Stimulated activated CD4-positive, alpha-beta T cell treated with anti-CD3 and anti-CD28 coated beads, Interleukin-1b, Interleukin-23, amount 100 ng/mL, for 1 hour (primary cell): ENCODE results near the gene DSCAML1.

Source experiments
- DNase-seq, 2 donors: peaks; one replicate each; pipeline ENCODE4 v3.0.0-alpha.2; 2020; ENCODE audit warnings: low read depth in 2 of 2

Gene DSCAML1

DNA sequence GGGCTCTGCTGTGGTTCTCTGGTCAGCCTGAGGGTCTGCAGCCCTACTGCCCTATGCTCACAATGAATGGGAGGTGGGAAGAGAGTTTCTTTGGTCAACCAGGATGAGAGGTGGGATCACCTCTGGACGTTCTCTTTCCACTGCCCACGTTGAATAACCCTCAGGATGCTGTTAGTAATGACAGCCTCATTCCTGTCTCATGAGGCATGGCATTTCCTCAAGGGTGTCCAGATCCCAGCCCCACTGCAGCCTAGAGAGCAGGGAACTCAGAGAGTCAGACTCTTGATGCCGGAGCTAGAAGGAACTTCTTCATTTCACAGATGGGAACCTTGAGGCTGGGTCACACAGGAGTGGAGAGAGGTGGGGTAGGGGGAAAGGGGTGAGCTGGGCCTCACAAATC, 273.3 kb downstream of the DSCAML1 start:
- DNase-seq: no peak

- DNase-seq: no peak
Measured at GRCh38 chr11:117521974-117522373, 275.0 kb downstream of the DSCAML1 start.

GRCh38 chr11:117520966-117521365, 276.1 kb downstream of the DSCAML1 start:
- DNase-seq: no peak

GRCh38 chr11:117520201-117520600, 276.8 kb downstream of the DSCAML1 start:
- DNase-seq: no peak

GRCh38 chr11:117519590-117519989, 277.4 kb downstream of the DSCAML1 start:
- DNase-seq: no peak

DNA sequence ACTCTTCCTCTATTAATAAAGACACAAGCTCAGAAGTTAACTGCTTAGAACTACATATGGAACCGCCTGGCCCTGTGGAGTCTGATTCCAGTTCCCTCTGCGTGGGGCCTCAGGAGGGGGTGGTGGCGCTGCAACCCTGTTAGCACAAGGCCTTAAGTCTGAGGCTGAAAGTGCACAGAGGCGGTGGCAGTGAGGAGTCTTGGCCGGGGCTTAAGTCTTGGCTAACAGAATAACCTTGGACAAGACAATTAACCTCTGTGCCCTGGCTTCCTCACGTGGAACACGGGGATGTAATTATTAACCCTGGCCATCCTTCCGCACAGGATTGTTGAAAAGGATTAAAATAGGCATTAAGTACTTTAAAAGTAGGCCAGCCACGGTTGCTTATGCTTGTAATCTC, 277.8 kb downstream of the DSCAML1 start:
- DNase-seq: no peak

- DNase-seq: no peak
Measured at GRCh38 chr11:117518455-117518854, 278.6 kb downstream of the DSCAML1 start.

- no peak for DNase-seq
Measured at GRCh38 chr11:117517097-117517496, 279.9 kb downstream of the DSCAML1 start.

- DNase-seq: no peak
Measured at GRCh38 chr11:117515892-117516787, 280.9 kb downstream of the DSCAML1 start.

DNA sequence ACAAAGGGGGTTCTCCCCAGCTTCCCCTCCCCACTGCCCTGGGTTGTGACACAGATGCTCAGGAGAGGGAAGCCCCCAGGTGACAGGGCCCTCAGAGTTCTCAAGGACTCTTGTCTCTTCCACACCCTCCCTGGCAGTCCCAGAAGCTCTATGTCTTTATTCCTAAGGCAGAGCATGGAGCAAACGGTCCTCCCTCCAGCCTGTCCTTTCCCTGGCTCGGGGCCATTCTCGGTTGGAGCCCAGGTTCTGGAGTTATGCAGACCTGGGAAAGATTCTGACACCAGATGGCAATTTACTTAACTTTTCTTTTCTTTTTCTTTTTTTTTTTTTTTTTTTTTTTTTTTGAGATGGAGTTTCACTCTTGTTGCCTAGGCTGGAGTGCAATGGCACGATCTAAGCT, 282.8 kb downstream of the DSCAML1 start:
- no peak for DNase-seq

- DNase-seq: no peak
Measured at GRCh38 chr11:117513666-117514065, 283.4 kb downstream of the DSCAML1 start.

GRCh38 chr11:117511931-117512539, 285.0 kb downstream of the DSCAML1 start:
- DNase-seq: no peak

- no peak for DNase-seq
Measured at GRCh38 chr11:117511483-117511930, 285.5 kb downstream of the DSCAML1 start.

DNA sequence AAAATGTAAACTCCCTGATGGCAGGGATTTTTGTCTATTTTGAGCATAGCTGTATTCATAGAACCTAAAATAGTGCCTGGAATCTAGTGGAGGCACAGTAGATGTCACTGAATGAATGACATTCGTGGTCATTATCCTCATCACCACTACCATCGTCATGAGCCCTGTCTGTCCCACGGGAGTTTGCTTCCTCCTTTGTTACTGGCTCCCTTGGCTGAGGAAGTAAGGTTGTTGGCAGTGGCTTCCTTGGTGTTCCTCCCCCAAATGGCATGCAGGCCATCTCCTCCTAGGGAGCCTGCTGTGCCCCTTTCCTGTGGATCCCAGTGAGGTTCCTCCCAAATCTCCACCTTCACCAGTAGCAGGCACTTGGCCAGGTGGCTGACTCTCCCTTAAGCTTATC, 286.4 kb downstream of the DSCAML1 start:
- DNase-seq: no peak

- DNase-seq: no peak
Measured at GRCh38 chr11:117509543-117509942, 287.5 kb downstream of the DSCAML1 start.

DNA sequence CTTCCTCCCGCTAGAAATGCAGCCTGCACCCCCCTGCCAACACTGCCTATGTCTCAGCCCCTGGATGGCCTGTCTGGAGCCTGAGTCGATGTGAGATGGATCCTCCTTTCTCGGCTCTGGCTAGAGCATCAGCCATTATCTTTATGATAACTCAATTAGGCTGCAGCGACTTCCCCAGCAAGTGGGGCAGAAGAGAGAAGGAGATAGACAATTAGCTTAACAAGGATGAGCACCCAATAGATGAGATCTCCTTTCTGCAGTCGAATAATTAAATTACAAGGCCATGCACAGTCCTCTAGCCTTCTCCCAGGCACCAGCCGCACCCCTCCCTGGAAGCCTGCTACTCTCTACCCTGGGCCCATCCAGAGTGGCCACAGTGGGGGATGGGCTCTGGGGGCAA, 290.0 kb downstream of the DSCAML1 start:
- DNase-seq: no peak

DNA sequence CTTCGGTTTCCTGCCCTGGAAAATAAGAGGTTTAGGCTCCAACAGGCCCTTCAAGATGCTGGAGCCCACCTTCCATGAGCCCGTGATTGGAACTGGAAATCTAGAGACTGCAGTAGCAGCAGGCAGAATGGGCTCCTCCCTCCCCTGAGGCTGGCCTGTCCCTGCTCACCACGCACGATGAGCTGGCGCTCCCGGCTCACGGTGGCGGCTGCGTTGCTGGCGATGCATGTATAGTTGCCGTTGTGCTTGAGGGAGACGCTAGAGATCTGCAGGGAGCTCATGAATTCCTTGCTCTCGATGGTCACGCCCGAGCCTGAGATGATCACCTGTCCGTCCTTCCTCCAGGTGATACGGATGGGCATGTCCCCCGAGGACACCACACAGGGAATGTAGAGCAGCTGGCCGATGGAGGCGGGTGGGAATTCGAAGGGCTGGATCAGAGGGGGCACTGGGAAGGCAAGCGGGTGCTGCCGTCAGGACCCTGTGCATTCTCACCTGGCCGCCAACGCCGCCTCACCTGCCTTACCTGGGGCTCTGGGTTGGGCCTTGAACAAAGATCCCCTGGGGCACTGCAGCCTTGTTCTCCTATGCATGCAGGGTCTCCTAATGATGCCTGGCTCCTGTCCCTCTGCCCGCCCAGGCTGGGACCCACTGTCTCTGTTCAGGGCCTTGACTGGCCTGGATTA, 291.6 kb downstream of the DSCAML1 start:
- DNase-seq: no peak

GRCh38 chr11:117502779-117503100, 294.3 kb downstream of the DSCAML1 start:
- no peak for DNase-seq

- DNase-seq: no peak
Measured at GRCh38 chr11:117502015-117502778, 294.8 kb downstream of the DSCAML1 start.

DNA sequence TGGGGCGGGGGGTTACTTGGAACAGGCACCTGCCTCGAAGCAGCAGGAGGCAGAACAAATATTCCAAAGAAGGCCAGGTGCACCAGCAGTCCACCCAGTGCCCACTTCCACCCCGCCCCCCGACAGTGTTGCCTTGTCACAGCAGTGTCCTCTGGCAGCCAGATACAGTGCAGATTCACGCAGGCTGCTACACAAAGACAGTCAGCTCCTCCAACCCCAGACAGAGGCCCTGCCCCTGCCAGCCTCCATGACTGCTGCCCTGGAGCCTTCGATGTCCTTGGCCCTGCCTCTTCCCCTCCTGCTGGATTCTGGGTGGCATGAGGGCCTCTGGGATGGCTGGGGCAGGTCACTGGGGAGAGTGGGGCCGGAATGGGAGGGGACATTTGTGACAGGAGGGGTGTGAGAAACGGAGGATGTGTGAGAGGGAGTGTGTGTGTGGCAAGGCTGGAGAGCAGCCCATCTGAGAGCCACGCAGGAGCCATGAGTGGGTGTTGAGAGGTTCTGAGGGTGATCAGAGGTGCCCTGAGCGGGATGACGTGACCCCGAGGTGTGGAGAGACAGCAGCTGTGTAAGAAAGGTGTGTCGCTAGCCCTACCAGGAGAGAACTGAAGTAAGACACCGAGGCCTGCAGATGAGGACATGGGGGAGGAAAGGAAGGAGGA, 295.6 kb downstream of the DSCAML1 start:
- DNase-seq: no peak

DNA sequence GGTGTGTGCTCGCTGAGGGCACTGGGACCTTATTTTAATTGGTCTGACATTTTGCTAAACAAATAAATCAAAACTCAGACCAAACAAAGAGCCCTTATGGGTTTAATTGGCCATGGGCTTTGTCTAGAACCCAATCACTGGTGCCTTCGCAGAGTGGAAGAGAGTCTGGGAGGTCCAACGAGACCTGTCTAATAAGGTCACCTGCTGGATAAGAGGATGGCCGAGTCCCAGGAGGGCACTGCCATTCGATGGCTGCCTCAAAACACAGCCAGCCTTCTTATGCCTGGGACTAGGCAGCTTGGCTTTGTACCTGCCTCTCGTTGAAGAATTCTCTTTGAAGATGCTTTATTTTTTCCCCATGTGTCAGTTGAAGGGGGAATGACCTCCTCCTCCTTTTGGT, 298.2 kb downstream of the DSCAML1 start:
- DNase-seq: no peak
